ENCODE data around the gene MMRN2. TPM values are rescaled to one million over a fixed set of nuclear protein-coding genes. Genes with fewer than 3 reads are reported as not detected.

The MMRN2 gene
- total RNA-seq, 6 experiments from 2014 or later = 0.66 to 1.5 (median 1.2) TPM

DNA sequence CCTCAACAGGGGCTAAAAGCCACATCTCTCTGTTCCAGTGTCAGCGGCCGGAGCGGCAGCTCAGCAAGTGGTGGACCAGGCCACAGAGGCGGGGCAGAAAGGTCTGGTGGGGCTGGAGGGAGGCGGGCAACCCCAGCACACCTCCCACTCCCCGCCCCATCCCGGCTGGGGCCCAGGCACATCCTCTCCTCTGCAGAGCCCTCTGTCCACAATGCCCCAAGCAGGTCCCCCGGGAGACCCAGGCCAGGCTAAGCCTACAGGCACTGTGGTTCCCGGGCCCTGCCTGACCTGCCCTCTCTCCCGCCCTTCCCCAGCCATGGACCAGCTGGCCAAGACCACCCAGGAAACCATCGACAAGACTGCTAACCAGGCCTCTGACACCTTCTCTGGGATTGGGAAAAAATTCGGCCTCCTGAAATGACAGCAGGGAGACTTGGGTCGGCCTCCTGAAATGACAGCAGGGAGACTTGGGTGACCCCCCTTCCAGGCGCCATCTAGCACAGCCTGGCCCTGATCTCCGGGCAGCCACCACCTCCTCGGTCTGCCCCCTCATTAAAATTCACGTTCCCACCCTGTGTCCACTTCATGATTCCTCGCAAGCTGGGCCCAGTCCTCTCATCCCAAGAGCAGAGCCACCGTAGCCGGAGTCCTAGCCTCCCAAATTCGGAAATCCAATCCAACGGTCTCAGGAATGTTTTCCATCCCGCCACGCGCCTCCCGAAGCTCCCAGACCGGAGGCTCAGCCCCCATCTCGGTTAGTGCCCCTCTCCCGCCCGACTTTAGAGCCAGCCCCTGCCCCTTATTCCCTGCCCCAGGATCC is 13.0 kb upstream of the MMRN2 start:
- peak overlapping the region; percentile 100 for H3K27ac Mint-ChIP-seq
- peaks cover 62% of the 10 kb centered on the region for H3K4me1 Mint-ChIP-seq (ENCODE audit: low read depth)
- TF ChIP-seq, protein P1, sequence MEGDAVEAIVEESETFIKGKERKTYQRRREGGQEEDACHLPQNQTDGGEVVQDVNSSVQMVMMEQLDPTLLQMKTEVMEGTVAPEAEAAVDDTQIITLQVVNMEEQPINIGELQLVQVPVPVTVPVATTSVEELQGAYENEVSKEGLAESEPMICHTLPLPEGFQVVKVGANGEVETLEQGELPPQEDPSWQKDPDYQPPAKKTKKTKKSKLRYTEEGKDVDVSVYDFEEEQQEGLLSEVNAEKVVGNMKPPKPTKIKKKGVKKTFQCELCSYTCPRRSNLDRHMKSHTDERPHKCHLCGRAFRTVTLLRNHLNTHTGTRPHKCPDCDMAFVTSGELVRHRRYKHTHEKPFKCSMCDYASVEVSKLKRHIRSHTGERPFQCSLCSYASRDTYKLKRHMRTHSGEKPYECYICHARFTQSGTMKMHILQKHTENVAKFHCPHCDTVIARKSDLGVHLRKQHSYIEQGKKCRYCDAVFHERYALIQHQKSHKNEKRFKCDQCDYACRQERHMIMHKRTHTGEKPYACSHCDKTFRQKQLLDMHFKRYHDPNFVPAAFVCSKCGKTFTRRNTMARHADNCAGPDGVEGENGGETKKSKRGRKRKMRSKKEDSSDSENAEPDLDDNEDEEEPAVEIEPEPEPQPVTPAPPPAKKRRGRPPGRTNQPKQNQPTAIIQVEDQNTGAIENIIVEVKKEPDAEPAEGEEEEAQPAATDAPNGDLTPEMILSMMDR (IDR thresholded peaks at IDR 0.05) = no peak

DNA sequence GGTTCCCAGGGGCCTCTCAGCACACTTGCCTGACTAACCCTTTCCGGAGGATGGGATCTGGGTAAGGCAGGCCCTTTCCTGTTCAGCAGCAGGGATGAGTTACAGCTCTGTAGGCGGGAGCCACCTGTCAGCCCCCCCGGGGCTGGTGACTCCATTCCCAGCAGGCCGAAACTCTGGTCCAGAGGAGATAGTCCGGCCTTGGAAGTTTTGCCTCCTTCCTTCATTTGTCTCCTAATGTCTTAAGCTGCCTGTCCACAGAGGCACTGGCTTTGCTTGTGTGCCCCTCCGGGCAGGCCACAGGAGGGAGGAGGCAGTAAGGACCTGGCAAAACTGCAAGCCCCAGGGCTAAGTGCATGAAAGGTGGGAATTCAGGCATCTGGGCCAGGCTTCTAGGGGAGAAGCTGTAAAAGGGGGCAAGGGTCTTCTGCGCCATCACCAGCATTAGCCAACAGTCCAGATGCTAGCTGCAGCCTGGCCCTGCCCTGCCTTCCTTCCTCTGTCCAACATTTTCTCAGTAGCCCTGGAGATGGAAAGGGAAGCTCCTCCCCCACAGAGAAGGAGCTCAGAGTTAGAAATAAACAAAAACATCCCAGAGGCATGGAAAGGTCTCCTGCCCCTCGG is 12.1 kb upstream of the MMRN2 start:
- Mint-ChIP-seq H3K4me1 (ENCODE audit: low read depth) (peaks cover 62% of the 10 kb centered on the region), H3K36me3 (ENCODE audit: low read depth) (peaks cover 13% of the 10 kb centered on the region), H3K27ac (peak overlapping the region; percentile 100), H3K4me3 (peak overlapping the region; percentile 90), H3K9me3 (no peaks in the 10 kb centered on the region), H3K27me3 (ENCODE audit: insufficient read depth) (peaks cover 9% of the 10 kb centered on the region; the same call in 1 of the 2 replicates)
- TF ChIP-seq, protein P1 (IDR thresholded peaks at IDR 0.05) = no peak
- peak; percentile 48 for DNase-seq

More for the DNA sequence above, 13.0 kb upstream of the MMRN2 start:
- Mint-ChIP-seq H3K4me3 (peak overlapping the region; percentile 90), H3K27me3 (ENCODE audit: insufficient read depth) (peaks cover 9% of the 10 kb centered on the region; the same call in 1 of the 2 replicates), H3K36me3 (ENCODE audit: low read depth) (peaks cover 13% of the 10 kb centered on the region), H3K9me3 (no peaks in the 10 kb centered on the region)
- peak; percentile 70 for DNase-seq

DNA sequence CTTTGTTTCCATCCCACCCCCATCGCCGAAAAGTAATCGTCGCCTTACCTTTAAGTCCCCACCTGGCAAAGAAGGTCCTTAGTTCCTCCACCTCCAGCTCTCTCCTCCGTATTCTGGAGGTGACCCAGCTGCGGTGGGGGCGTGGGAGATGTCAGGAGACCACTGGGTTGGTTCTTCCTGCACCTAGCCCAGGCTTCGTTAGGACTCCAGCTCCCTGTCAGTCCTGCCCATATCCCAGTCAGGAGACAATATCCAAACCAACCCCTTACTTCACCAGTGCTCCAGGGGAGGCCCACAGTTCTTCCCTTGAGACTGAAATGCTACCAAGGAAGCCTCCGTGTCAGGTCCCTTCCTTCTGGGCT is 11.6 kb upstream of the MMRN2 start:
- TF ChIP-seq, protein P1 (IDR thresholded peaks at IDR 0.05) = no peak
- Mint-ChIP-seq H3K9me3 (no peaks in the 10 kb centered on the region), H3K27ac (peak overlapping the region; percentile 100), H3K4me1 (ENCODE audit: low read depth) (peaks cover 62% of the 10 kb centered on the region), H3K27me3 (ENCODE audit: insufficient read depth) (peaks cover 9% of the 10 kb centered on the region; the same call in 1 of the 2 replicates), H3K36me3 (ENCODE audit: low read depth) (peaks cover 13% of the 10 kb centered on the region), H3K4me3 (peak overlapping the region; percentile 90)
- no peak for DNase-seq

DNA sequence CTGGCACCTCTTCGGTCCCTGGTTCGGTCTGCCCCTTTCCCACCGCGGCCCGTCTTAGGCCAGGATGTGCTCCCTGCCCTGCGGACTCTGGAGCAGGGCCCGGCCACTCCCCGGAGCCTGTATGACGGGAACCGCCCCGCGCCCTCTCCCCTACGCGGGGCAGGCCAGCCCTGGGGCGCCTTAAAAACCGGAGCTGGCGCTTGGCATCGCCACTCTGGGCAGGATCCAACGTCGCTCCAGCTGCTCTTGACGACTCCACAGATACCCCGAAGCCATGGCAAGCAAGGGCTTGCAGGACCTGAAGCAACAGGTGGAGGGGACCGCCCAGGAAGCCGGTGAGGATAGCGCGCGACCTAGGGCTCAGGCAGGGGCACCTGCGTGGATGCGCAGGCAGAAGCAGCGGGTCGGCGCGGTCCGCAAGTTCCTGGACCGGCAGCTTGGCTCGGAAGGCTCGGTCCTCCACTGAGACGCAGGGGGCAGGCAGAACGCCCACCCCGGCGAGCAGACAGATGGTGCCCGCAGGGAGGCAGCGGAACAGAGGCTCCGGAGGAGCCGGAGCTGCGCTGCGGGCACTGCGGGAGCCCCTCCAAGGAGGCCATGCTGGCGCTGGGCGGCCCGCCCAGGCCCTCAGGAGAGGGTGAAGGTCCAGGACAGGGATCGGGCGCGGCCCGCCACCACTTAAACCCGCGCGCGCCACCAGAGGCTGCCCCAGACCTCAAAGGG is 11.0 kb upstream of the MMRN2 start, which contains the start of gene ADIRF:
Gene ADIRF, plus strand, starts transcription at position 212 of the 723 bp plus-strand sequence. Its CDS starts 63 bp downstream, at position 275.
- peaks cover 13% of the 10 kb centered on the region for H3K36me3 Mint-ChIP-seq (ENCODE audit: low read depth)
- no peak for DNase-seq
- peaks cover 62% of the 10 kb centered on the region for H3K4me1 Mint-ChIP-seq (ENCODE audit: low read depth)
- H3K4me3 Mint-ChIP-seq = peak within 1 kb of the TSS; percentile 90
- peak within 1 kb of the TSS; percentile 100 for H3K27ac Mint-ChIP-seq
- no peaks in the 10 kb centered on the region for H3K9me3 Mint-ChIP-seq
- peaks cover 12% of the 10 kb centered on the region for H3K27me3 Mint-ChIP-seq (ENCODE audit: insufficient read depth)
- TF ChIP-seq, protein P1 (IDR thresholded peaks at IDR 0.05) = no peak; the same call in 1 of the 2 replicates

DNA sequence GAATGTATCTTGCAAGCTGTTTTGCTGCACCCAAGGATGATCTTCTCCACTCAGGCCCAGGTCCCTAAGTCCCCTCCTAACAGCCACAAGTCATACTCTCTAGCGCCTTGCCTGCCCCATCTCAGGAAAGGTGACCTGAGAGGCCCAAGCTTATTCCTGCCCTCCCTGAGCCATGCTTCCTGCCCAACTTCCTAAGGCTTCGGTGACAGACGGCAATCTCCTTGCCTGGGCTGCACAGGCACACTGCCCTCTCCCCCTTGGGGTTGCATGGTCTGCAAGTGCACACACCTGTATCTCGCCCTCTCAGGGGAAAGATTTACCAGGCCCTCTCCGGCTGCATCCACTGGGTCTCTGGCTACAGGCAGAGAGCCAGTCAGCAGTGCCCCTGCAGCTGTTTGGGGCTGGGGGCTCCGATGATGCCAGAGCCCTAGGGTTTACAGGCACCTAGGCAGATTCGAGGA is 10.1 kb upstream of the MMRN2 start:
- H3K4me1 Mint-ChIP-seq (ENCODE audit: low read depth) = peaks cover 58% of the 10 kb centered on the region
- no peak overlapping the region; the same call in 1 of the 2 replicates for H3K27ac Mint-ChIP-seq
- peaks cover 6% of the 10 kb centered on the region for H3K36me3 Mint-ChIP-seq (ENCODE audit: low read depth)
- H3K9me3 Mint-ChIP-seq = no peaks in the 10 kb centered on the region
- TF ChIP-seq, protein P1 (IDR thresholded peaks at IDR 0.05) = no peak
- DNase-seq = no peak
- peaks cover 12% of the 10 kb centered on the region for H3K27me3 Mint-ChIP-seq (ENCODE audit: insufficient read depth)
- peak overlapping the region; percentile 90 for H3K4me3 Mint-ChIP-seq

All from HFFc6 (cell line).